C4-2B (cell line): Measurements from ENCODE around the gene PTPRB.

Experiments
- ZFX ChIP-seq: fragments of 450-650 bp; IDR thresholded peaks from 2 replicates; pipeline ENCODE4 v1.6.1; 2017
- TF ChIP-seq, protein P1 (sequence below): fragments of 450-650 bp; conservative IDR thresholded peaks from 2 replicates; pipeline ENCODE4 v1.5.1; 2017; ENCODE audit warnings: mild to moderate bottlenecking

DNA sequence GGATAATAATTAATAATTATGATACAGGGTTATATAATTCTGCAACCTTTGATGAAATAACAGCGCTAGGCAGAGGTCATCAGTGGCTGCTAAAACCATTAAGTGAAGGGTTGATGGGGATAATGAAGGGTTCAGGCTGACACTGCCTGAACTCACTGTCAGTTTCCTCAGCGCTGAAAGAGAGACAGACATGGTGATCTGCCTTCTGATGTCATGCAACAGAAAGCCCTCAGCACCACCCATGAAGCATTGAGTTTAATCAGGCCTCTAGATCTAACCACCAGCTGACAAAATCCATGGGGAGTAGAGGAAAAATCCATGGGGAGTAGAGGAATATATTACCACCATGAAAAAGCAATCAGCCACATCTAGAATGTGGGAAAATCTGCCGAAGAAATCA, 107.6 kb downstream of the PTPRB start:
- TF ChIP-seq, protein P1, sequence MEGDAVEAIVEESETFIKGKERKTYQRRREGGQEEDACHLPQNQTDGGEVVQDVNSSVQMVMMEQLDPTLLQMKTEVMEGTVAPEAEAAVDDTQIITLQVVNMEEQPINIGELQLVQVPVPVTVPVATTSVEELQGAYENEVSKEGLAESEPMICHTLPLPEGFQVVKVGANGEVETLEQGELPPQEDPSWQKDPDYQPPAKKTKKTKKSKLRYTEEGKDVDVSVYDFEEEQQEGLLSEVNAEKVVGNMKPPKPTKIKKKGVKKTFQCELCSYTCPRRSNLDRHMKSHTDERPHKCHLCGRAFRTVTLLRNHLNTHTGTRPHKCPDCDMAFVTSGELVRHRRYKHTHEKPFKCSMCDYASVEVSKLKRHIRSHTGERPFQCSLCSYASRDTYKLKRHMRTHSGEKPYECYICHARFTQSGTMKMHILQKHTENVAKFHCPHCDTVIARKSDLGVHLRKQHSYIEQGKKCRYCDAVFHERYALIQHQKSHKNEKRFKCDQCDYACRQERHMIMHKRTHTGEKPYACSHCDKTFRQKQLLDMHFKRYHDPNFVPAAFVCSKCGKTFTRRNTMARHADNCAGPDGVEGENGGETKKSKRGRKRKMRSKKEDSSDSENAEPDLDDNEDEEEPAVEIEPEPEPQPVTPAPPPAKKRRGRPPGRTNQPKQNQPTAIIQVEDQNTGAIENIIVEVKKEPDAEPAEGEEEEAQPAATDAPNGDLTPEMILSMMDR = no peak
- TF ChIP-seq ZFX = no peak
